GM18519 (cell line): ENCODE measurements around the gene SEC24B.
"Not testable (repeated sequence)": the region's sequence is repeated elsewhere in the genome, so short reads cannot be mapped to it uniquely, and the experiment has no call there.

Experiments
- ATAC-seq: cut with Tn5 transposase; IDR thresholded peaks from one replicate; pipeline ENCODE4 v1.9.1; 2021; ENCODE audit warnings: mild to moderate bottlenecking, moderate library complexity; ENCODE audit not compliant: unreplicated experiment, low FRiP score

SEC24B gene

GRCh38 chr4:109574443-109574850 lies 140.8 kb downstream of the SEC24B start:
- no peak for ATAC-seq

- ATAC-seq: no peak
These were observed 141.6 kb downstream of the SEC24B start for GRCh38 chr4:109574931-109575804.

- ATAC-seq: no peak
These were observed 142.8 kb downstream of the SEC24B start for GRCh38 chr4:109576462-109576861.

- ATAC-seq: no peak
These were observed 145.2 kb downstream of the SEC24B start for GRCh38 chr4:109578846-109579245.

- ATAC-seq: not testable (repeated sequence)
These were observed 146.4 kb downstream of the SEC24B start for GRCh38 chr4:109579997-109580396.

GRCh38 chr4:109588176-109588575 lies 154.6 kb downstream of the SEC24B start:
- peak; percentile 99 for ATAC-seq

- no peak for ATAC-seq
These were observed 155.5 kb downstream of the SEC24B start for GRCh38 chr4:109589119-109589518.

GRCh38 chr4:109589605-109590004 lies 156.0 kb downstream of the SEC24B start:
- no peak for ATAC-seq
